Stomach (tissue), 9 donors: ENCODE measurements around the gene ELMO3. TPM values are rescaled to one million over a fixed set of nuclear protein-coding genes. Genes with fewer than 3 reads are reported as not detected.

Source experiments
- DNase-seq, 2 donors: peaks; one replicate each; pipeline versions ENCODE4 v3.0.0 to v3.0.0-alpha.2; 2013 to 2019
- H3K27ac ChIP-seq, 5 donors: fragments of 200-600 bp in 4 of 5; sonication (generic) in 4 of 5; one replicate each; pipeline ENCODE4 v1.5.1; 2013 to 2019; ENCODE audit warnings: mild to moderate bottlenecking in 1 of 5, moderate library complexity in 1 of 5
- H3K27me3 ChIP-seq, 3 donors: fragments of 200-600 bp; sonication (generic); one replicate each; pipeline ENCODE4 v1.5.1; 2017 to 2019; ENCODE audit warnings: mixed run types in 1 of 3
- H3K36me3 ChIP-seq, 4 donors: fragments of 200-600 bp; sonication (generic); 1 replicate in 3 of 4; 2 replicates in 1 of 4; pipeline ENCODE4 v1.5.1; 2016 to 2019
- H3K4me1 ChIP-seq, 4 donors: fragments of 200-600 bp; sonication (generic); one replicate each; pipeline ENCODE4 v1.5.1; 2016 to 2019
- H3K4me3 ChIP-seq, 4 donors: fragments of 200-600 bp; sonication (generic) in 3 of 4; one replicate each; pipeline ENCODE4 v1.5.1; 2016 to 2019; ENCODE audit warnings: mild to moderate bottlenecking in 1 of 4
- H3K9me3 ChIP-seq, 4 donors: fragments of 200-600 bp; sonication (generic); one replicate each; pipeline ENCODE4 v1.5.1; 2016 to 2019
- CTCF ChIP-seq, 7 experiments: fragments of 450-650 bp in 4 of 7; fragments of 200-600 bp in 3 of 7; sonication (generic) in 3 of 7; IDR thresholded peaks; one replicate each; pipeline ENCODE4 v1.5.1; 2016 to 2019; ENCODE audit warnings: antibody characterized with exemption in 7 of 7, control low read depth in 2 of 7, mild to moderate bottlenecking in 1 of 7
- EP300 ChIP-seq: sonication (generic); formaldehyde crosslinking; IDR thresholded peaks from one replicate; pipeline ENCODE4 v1.6.1; 2017; ENCODE audit warnings: antibody characterized with exemption
- POLR2A ChIP-seq, 4 donors: fragments of 450-650 bp; IDR thresholded peaks; one replicate each; pipeline ENCODE4 v1.6.1; 2016; ENCODE audit warnings: antibody characterized with exemption in 4 of 4, control low read depth in 2 of 4, mild to moderate bottlenecking in 1 of 4, moderate library complexity in 1 of 4
- POLR2AphosphoS5 ChIP-seq, 3 donors: sonication (generic); formaldehyde crosslinking; IDR thresholded peaks; one replicate each; pipeline ENCODE4 v1.6.1; 2016; ENCODE audit warnings: antibody characterized with exemption in 3 of 3
- WGBS, 5 donors: extraction: QIAGEN DNeasy Blood & Tissue Kit in 3 of 5; methylation state at CpG; one replicate each; pipeline versions ENCODE4 v1.1.5 to v1.1.7; 2013 to 2018; 5-methylcytosine and 5-hydroxymethylcytosine counted together
- intact Hi-C: fragments of 100-400 bp; cut with DNase I; formaldehyde crosslinking; loops from one replicate; pipeline ENCODE4 v1.15.1; 2023; ENCODE audit warnings: low total_unique reads
- polyA plus RNA-seq, 3 donors: library from polyadenylated mRNA; stranded (reverse); fragments of 200-250 nt; gene quantifications; one replicate each; pipeline ENCODE4 v1.2.3, GENCODE V29; 2013
- total RNA-seq, 5 donors: library from RNA; depleted of rRNA; stranded (reverse); fragments of >200 nt; gene quantifications; one replicate each; pipeline versions ENCODE4 v1.1.0 to v1.2.3, GENCODE V29; 2014 to 2016
- donor health status: healthy with polysubstance abuse.
- donor health status: Bipolar disorder and iron deficiency.
- donor health status: healthy.

ELMO3 gene
- total and polyA plus RNA-seq, 8 donors = 11.6 to 133 (median 40.8) TPM

- 93 to 97% (median 94%) methylated on average over 3 of the region's 3 CpGs for WGBS, 5 donors
- TF ChIP-seq POLR2AphosphoS5 (IDR thresholded peaks at IDR 0.05) (no peak), CTCF (IDR thresholded peaks at IDR 0.05) (no peak), POLR2A (IDR thresholded peaks at IDR 0.05) (no peak), EP300 (no peak)
- intact Hi-C loops = no loop called here
- H3K4me1 ChIP-seq = peaks cover 20 to 43% (median 30%) of the 10 kb centered on the region in 4 donors
- H3K9me3 ChIP-seq = no peaks in the 10 kb centered on the region
- H3K4me3 ChIP-seq = no peak overlapping the region
- DNase-seq = no peak
- peaks cover 50 to 66% (median 64%) of the 10 kb centered on the region in 4 donors for H3K36me3 ChIP-seq
- no peaks in the 10 kb centered on the region for H3K27me3 ChIP-seq
- no peak overlapping the region for H3K27ac ChIP-seq
Observed at GRCh38 chr16:67238278-67238575, 39.3 kb downstream of the ELMO3 start.

- intact Hi-C loops = no loop called here
- TF ChIP-seq POLR2AphosphoS5 (IDR thresholded peaks at IDR 0.05) (no peak), CTCF (IDR thresholded peaks at IDR 0.05) (no peak), POLR2A (IDR thresholded peaks at IDR 0.05) (no peak), EP300 (no peak)
- no peak overlapping the region for H3K27ac ChIP-seq
- no peaks in the 10 kb centered on the region for H3K27me3 ChIP-seq
- no peaks in the 10 kb centered on the region for H3K9me3 ChIP-seq
- DNase-seq = no peak
- no peak overlapping the region for H3K4me3 ChIP-seq
- 78 to 94% (median 89%) methylated on average over 8 to 9 of the region's 9 CpGs for WGBS, 5 donors
- peaks cover 26 to 50% (median 31%) of the 10 kb centered on the region in 4 donors for H3K4me1 ChIP-seq
- H3K36me3 ChIP-seq = peaks cover 46 to 59% (median 57%) of the 10 kb centered on the region in 4 donors
Observed at GRCh38 chr16:67238806-67239470, 40.0 kb downstream of the ELMO3 start.

- Histone ChIP-seq H3K4me1 (peaks cover 40 to 66% (median 46%) of the 10 kb centered on the region in 4 donors), H3K4me3 (no peak overlapping the region), H3K9me3 (no peaks in the 10 kb centered on the region), H3K27ac (peak overlapping the region; percentile 75 to 95 (median 87)), H3K36me3 (peaks cover 39 to 43% (median 42%) of the 10 kb centered on the region in 4 donors), H3K27me3 (no peaks in the 10 kb centered on the region)
- intact Hi-C loops = no loop called here
- 69 to 78% (median 76%) methylated on average over 4 of the region's 4 CpGs for WGBS, 5 donors
- TF ChIP-seq CTCF (IDR thresholded peaks at IDR 0.05) (no peak), POLR2A (IDR thresholded peaks at IDR 0.05) (no peak), EP300 (no peak), POLR2AphosphoS5 (IDR thresholded peaks at IDR 0.05) (no peak)
- DNase-seq = no peak
Observed at GRCh38 chr16:67240506-67240905, 41.6 kb downstream of the ELMO3 start.

- TF ChIP-seq CTCF (IDR thresholded peaks at IDR 0.05) (no peak), POLR2AphosphoS5 (IDR thresholded peaks at IDR 0.05) (peak; percentile 7 to 36 (median 10)), POLR2A (IDR thresholded peaks at IDR 0.05) (no peak), EP300 (no peak)
- peaks cover 45 to 73% (median 53%) of the 10 kb centered on the region in 4 donors for H3K4me1 ChIP-seq
- intact Hi-C loops = no loop called here
- peak; percentile 38 to 91 for DNase-seq
- WGBS, 5 donors = 30 to 49% (median 47%) methylated on average over 7 to 10 of the region's 10 CpGs
- H3K27ac ChIP-seq = peak overlapping the region; percentile 75 to 95 (median 87)
- no peak overlapping the region for H3K4me3 ChIP-seq
- no peaks in the 10 kb centered on the region for H3K9me3 ChIP-seq
- H3K27me3 ChIP-seq = no peaks in the 10 kb centered on the region
- peaks cover 32 to 35% (median 35%) of the 10 kb centered on the region in 4 donors for H3K36me3 ChIP-seq
Observed at GRCh38 chr16:67241008-67241900, 42.3 kb downstream of the ELMO3 start.
